Hepatocyte (in vitro differentiated cells): ENCODE measurements around the gene TLK2. TPM values are rescaled to one million over a fixed set of nuclear protein-coding genes. Genes with fewer than 3 reads are reported as not detected.

ENCODE experiments used
- DNase-seq: peaks from one replicate; pipeline ENCODE4 v3.0.0-alpha.2; 2016; ENCODE audit warnings: low spot score
- H2AFZ ChIP-seq: fragments of 200-600 bp; sonication (generic); 2 replicates; pipeline ENCODE4 v1.6.0; 2016; ENCODE audit warnings: antibody characterized with exemption, mild to moderate bottlenecking
- H3K27ac ChIP-seq: fragments of 200-600 bp; sonication (generic); 2 replicates; pipeline ENCODE4 v1.5.1; 2016; ENCODE audit warnings: mild to moderate bottlenecking
- H3K27me3 ChIP-seq: fragments of 200-600 bp; sonication (generic); 2 replicates; pipeline ENCODE4 v1.6.1; 2016
- H3K36me3 ChIP-seq: fragments of 200-600 bp; sonication (generic); replicated peaks from 2 replicates; pipeline ENCODE4 v1.5.1; 2016; ENCODE audit warnings: low read depth; ENCODE audit not compliant: insufficient read depth
- H3K4me1 ChIP-seq: fragments of 200-600 bp; sonication (generic); 2 replicates; pipeline ENCODE4 v1.5.1; 2016; ENCODE audit warnings: mild to moderate bottlenecking, moderate library complexity; ENCODE audit not compliant: insufficient read depth
- H3K4me2 ChIP-seq: fragments of 200-600 bp; sonication (generic); 2 replicates; pipeline ENCODE4 v1.6.0; 2016
- H3K4me3 ChIP-seq: fragments of 200-600 bp; sonication (generic); 2 replicates; pipeline ENCODE4 v1.5.1; 2016; ENCODE audit warnings: mild to moderate bottlenecking
- H3K79me2 ChIP-seq: fragments of 200-600 bp; sonication (generic); 2 replicates; pipeline ENCODE4 v1.6.0; 2017; ENCODE audit warnings: mild to moderate bottlenecking
- H3K9me2 ChIP-seq: fragments of 200-600 bp; sonication (generic); replicated peaks from 2 replicates; pipeline ENCODE4 v1.6.0; 2017; ENCODE audit warnings: mild to moderate bottlenecking; ENCODE audit not compliant: insufficient read depth
- H3K9me3 ChIP-seq: fragments of 200-600 bp; sonication (generic); 2 replicates; pipeline ENCODE4 v1.5.1; 2016; ENCODE audit warnings: low read depth, mild to moderate bottlenecking
- H4K20me1 ChIP-seq: fragments of 200-600 bp; sonication (generic); 2 replicates; pipeline ENCODE4 v1.6.0; 2016; ENCODE audit warnings: mild to moderate bottlenecking; ENCODE audit not compliant: insufficient read depth, poor library complexity, severe bottlenecking
- EZH2 ChIP-seq: fragments of 200-600 bp; sonication (generic); IDR thresholded peaks from 2 replicates; pipeline ENCODE4 v1.6.1; 2016; ENCODE audit warnings: antibody characterized with exemption, mild to moderate bottlenecking, borderline replicate concordance
- EZH2phosphoT487 ChIP-seq: fragments of 200-600 bp; sonication (generic); IDR thresholded peaks from one replicate; pipeline ENCODE4 v1.6.1; 2018; ENCODE audit warnings: antibody characterized with exemption, mild to moderate bottlenecking, low read depth, moderate library complexity; ENCODE audit not compliant: unreplicated experiment, severe bottlenecking
- WGBS: methylation state at CpG from one replicate; pipeline ENCODE4 v1.1.6; 2016; ENCODE audit warnings: low lambda C conversion rate; ENCODE audit errors: missing lambda C conversion rate; 5-methylcytosine and 5-hydroxymethylcytosine counted together
- polyA plus RNA-seq: library from polyadenylated mRNA; unstranded; fragments of >200 nt; fragmentation: Nextera tagmentation; extraction: Ambion mirVana; gene quantifications from 2 replicates; pipeline ENCODE4 v1.2.1, GENCODE V29; 2016
- total RNA-seq: library from RNA; depleted of rRNA; stranded (reverse); fragments of >200 nt; gene quantifications from 2 replicates; pipeline ENCODE4 v1.2.3, GENCODE V29; 2014
- TF ChIP-seq, protein P1 (sequence below): fragments of 200-600 bp; sonication (generic); IDR thresholded peaks from 2 replicates; pipeline ENCODE4 v1.5.1; 2016; ENCODE audit warnings: antibody characterized with exemption, mild to moderate bottlenecking; ENCODE audit not compliant: poor library complexity

TLK2 gene
- total and polyA plus RNA-seq, 2 experiments from 2014 or later = 19.4 to 44.7 TPM

DNA sequence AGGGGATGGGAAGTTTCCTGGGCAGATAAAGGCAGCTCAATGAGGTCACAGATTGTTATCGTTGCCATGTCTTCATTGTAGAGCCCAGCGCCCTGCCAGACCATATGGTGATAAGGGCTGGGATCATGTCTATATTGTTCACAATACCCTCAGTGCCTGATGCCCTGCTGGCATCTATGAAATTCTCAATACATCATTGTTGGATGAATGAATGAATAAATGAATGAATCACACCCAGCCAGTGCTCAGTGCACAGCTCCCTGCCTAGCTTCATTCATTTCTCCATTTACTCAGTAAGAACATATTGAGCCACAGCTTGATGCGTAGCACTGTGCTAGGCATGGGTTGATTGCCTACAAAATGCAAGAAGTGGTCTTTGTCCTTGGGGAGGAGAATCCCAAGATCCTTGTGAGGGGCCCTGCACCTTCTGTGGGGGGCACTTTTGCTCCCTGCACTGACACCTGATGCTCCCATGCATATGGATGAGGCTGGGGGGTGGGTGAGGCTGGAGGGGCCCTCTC lies 178.6 kb downstream of the TLK2 start:
- TF ChIP-seq EZH2 (no peak), EZH2phosphoT487 (no peak)
- TF ChIP-seq, protein P1, sequence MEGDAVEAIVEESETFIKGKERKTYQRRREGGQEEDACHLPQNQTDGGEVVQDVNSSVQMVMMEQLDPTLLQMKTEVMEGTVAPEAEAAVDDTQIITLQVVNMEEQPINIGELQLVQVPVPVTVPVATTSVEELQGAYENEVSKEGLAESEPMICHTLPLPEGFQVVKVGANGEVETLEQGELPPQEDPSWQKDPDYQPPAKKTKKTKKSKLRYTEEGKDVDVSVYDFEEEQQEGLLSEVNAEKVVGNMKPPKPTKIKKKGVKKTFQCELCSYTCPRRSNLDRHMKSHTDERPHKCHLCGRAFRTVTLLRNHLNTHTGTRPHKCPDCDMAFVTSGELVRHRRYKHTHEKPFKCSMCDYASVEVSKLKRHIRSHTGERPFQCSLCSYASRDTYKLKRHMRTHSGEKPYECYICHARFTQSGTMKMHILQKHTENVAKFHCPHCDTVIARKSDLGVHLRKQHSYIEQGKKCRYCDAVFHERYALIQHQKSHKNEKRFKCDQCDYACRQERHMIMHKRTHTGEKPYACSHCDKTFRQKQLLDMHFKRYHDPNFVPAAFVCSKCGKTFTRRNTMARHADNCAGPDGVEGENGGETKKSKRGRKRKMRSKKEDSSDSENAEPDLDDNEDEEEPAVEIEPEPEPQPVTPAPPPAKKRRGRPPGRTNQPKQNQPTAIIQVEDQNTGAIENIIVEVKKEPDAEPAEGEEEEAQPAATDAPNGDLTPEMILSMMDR = no peak
- WGBS = 96% methylated on average over 3 of the region's 3 CpGs
- H3K4me3 ChIP-seq = no peak overlapping the region
- peaks cover 25% of the 10 kb centered on the region for H3K4me1 ChIP-seq
- no peaks in the 10 kb centered on the region for H3K36me3 ChIP-seq
- H3K9me3 ChIP-seq = peaks cover 6% of the 10 kb centered on the region
- no peak overlapping the region for H2AFZ ChIP-seq
- no peaks in the 10 kb centered on the region for H3K9me2 ChIP-seq
- peaks cover 11% of the 10 kb centered on the region for H3K79me2 ChIP-seq
- H3K27me3 ChIP-seq = no peaks in the 10 kb centered on the region
- no peak overlapping the region for H3K27ac ChIP-seq
- H4K20me1 ChIP-seq = peaks cover 13% of the 10 kb centered on the region
- H3K4me2 ChIP-seq = no peak overlapping the region
- DNase-seq = no peak

DNA sequence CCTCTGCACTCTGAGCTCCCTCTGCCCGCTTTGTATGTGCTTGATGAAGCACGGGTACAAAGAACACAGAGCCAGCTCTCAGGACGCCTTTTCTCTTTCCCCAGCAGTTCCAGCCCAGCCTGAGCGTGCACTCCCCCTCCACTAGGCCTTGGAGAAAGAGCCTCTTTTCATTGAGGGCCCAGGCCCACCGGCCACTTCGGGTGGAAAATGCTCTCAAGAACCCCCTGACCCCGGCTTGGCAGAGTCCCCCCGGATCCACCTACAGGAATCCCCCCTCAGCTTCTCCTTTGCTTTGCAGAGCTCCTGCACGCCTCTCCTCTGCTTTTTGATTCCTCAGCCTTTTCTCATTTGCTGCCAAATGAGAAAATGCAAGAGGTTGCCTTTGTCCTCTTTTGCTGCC lies 179.1 kb downstream of the TLK2 start:
- Histone ChIP-seq H3K9me3 (peaks cover 6% of the 10 kb centered on the region), H3K4me2 (no peak overlapping the region), H3K27me3 (no peaks in the 10 kb centered on the region), H3K4me3 (no peak overlapping the region), H3K9me2 (no peaks in the 10 kb centered on the region), H3K79me2 (peaks cover 11% of the 10 kb centered on the region), H2AFZ (no peak overlapping the region), H3K4me1 (peaks cover 20% of the 10 kb centered on the region), H4K20me1 (peaks cover 13% of the 10 kb centered on the region), H3K27ac (no peak overlapping the region), H3K36me3 (no peaks in the 10 kb centered on the region)
- no peak for DNase-seq
- 92% methylated on average over 9 of the region's 9 CpGs for WGBS
- TF ChIP-seq, protein P1 = no peak
- TF ChIP-seq EZH2 (no peak), EZH2phosphoT487 (no peak)

DNA sequence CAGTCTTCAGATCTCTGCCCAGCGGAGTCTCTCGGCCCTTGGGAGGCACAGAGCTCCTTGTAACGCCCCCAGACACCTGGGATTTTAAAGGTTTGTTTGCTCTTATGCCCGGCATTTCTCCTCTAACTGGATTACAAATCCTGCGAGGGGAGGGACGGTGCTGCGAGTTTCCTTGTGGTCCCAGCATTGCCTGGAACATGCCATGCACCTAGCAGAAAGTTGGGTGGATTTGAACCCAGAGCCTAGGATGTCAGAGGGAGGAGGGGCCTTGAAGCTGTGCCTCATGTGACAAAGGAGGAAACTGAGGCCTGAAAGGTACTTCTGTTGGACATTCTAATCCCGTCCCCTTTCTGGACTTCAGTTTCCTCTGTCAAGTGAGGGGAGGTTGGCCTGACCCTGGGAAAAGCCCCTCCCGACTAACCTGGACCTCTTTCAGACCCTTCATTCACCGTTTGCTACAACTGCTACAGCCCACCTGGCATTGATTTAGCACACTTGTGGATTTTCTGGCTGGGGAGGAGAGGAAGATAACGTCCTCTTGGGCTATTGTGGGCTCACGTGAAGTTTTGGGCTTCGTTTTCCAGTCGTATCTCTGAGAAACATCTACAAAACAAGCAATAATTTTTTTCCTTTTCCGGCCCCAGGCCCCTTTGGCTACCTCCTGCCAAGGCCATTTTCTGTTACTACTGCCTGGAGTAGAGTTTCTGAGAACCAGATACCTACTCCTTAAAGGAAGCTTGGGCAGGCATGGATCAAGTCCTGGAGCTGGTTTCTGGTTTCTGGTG lies 179.7 kb downstream of the TLK2 start:
- Histone ChIP-seq H3K4me2 (no peak overlapping the region), H3K9me3 (peaks cover 6% of the 10 kb centered on the region), H3K79me2 (peaks cover 11% of the 10 kb centered on the region), H3K4me1 (peaks cover 14% of the 10 kb centered on the region), H3K27ac (no peak overlapping the region), H3K9me2 (no peaks in the 10 kb centered on the region), H3K4me3 (no peak overlapping the region), H2AFZ (no peak overlapping the region), H3K36me3 (no peaks in the 10 kb centered on the region), H3K27me3 (no peaks in the 10 kb centered on the region), H4K20me1 (peaks cover 13% of the 10 kb centered on the region)
- TF ChIP-seq, protein P1 = no peak
- TF ChIP-seq EZH2phosphoT487 = no peak
- TF ChIP-seq EZH2 = no peak
- WGBS = 71% methylated on average over 15 of the region's 15 CpGs
- DNase-seq = no peak
